Activated CD8-positive, alpha-beta T cell treated with anti-CD3 and anti-CD28 coated beads, Interleukin-2, amount 10 ng/mL, durations not matched to agents 7 days and 5 days (primary cell): ENCODE results near the gene RBBP9. TPM values are rescaled to one million over a fixed set of nuclear protein-coding genes. Genes with fewer than 3 reads are reported as not detected.

Experiments used
- ATAC-seq: fragments of 150-1000 bp; cut with Tn5 transposase; one replicate; pipeline ENCODE4 v1.10.0; 2021; ENCODE audit warnings: moderate library complexity
- CTCF ChIA-PET: fragments of 350-600 bp; sonication (Branson Sonifier 250); formaldehyde crosslinking; loops from one replicate; lab custom pipeline; 2021; ENCODE audit warnings: antibody characterized with exemption; lab: Charles Lee
- POLR2A ChIA-PET: fragments of 350-600 bp; sonication (Branson Sonifier 250); formaldehyde crosslinking; loops from one replicate; lab custom pipeline; 2021; ENCODE audit warnings: antibody characterized with exemption; lab: Charles Lee
- DNase-seq: peaks from one replicate; pipeline ENCODE4 v3.0.0-alpha.2; 2020
- H3K27ac Mint-ChIP-seq: one replicate; pipeline ENCODE4 v1.8.0; 2021; ENCODE audit warnings: mild to moderate bottlenecking, mixed read lengths
- H3K27me3 Mint-ChIP-seq: one replicate; pipeline ENCODE4 v1.8.0; 2021; ENCODE audit warnings: low read depth, mixed read lengths
- H3K36me3 Mint-ChIP-seq: one replicate; pipeline ENCODE4 v1.8.0; 2021; ENCODE audit warnings: low read depth, mixed read lengths
- H3K4me1 Mint-ChIP-seq: one replicate; pipeline ENCODE4 v1.8.0; 2021; ENCODE audit warnings: low read depth, mixed read lengths
- H3K4me3 Mint-ChIP-seq: one replicate; pipeline ENCODE4 v1.8.0; 2021; ENCODE audit warnings: mild to moderate bottlenecking, mixed read lengths
- H3K9me3 Mint-ChIP-seq: one replicate; pipeline ENCODE4 v1.8.0; 2022; ENCODE audit warnings: mixed read lengths; ENCODE audit not compliant: insufficient read depth
- total RNA-seq, 2 experiments: library from RNA; stranded (reverse); gene quantifications; one replicate each; pipeline ENCODE4 v1.2.3, GENCODE V29; 2021

Gene RBBP9
- 10 to 100 TPM; 10.6 to 10.8 TPM for total RNA-seq

DNA sequence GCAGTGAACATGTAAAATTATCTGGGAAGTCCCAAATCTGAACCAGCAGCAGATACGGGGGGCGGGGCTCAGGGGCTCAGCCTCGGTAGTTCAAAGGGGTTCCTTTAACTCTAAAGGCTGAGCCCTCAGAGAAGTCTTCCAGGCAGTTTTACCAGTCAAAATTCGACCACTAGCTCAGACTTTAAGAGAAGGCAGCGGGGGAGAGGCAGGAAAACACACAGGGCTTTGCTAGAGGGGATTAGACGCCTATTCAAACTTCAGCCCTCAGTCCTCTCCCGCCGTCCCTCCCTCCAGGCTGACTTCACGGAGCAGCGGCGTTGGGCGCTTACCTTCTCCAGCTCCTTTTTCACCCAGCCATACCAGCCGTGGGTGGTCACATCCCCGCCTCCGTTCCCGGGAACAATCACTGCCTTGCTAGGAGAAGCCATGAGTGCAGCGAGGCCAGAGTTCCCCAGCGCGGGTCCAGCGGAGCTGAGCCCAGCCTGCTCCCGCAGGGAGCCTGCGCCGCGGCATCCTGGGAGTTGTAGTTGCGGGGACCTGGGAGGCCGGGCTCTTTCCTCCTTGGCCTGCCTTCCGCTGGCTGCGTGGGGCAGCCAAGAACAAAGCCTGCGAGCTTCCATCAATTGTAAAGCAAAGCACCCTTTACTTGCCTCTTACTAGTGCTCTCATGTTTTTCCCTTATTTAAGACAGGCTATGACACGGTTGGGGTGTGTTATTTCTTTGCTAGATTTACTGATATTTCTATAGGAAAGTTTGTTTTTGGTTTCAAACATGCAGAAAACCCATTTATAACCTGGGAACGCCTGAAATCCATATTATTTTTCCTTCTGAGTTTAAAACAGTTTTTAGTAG lies at the start of gene RBBP9:
Gene RBBP9 (minus strand): TSS at position 486 of the 853 bp plus-strand sequence. CDS start 58 bp downstream, at position 428.
- Mint-ChIP-seq H3K4me1 (peaks cover 22% of the 10 kb centered on the region), H3K36me3 (peaks cover 12% of the 10 kb centered on the region), H3K4me3 (peak within 1 kb of the TSS; percentile 95), H3K9me3 (no peaks in the 10 kb centered on the region), H3K27me3 (no peaks in the 10 kb centered on the region), H3K27ac (peak within 1 kb of the TSS; percentile 83)
- ChIA-PET POLR2A (interaction anchor here (0.7 to 3.4 kb wide), 5 partner anchors 10 to 70 kb away, joined by 3 to 54 read pairs (median 5); partner anchors contain the start of genes DZANK1, POLR3F and SEC23B), CTCF (interaction anchor here (0.9 to 3.0 kb wide), 4 partner anchors 11 to 85 kb away, joined by 3 to 34 read pairs (median 6); partner anchors contain the start of genes DZANK1, POLR3F and SEC23B)
- ATAC-seq = peak; percentile 100
- peak; percentile 81 for DNase-seq

DNA sequence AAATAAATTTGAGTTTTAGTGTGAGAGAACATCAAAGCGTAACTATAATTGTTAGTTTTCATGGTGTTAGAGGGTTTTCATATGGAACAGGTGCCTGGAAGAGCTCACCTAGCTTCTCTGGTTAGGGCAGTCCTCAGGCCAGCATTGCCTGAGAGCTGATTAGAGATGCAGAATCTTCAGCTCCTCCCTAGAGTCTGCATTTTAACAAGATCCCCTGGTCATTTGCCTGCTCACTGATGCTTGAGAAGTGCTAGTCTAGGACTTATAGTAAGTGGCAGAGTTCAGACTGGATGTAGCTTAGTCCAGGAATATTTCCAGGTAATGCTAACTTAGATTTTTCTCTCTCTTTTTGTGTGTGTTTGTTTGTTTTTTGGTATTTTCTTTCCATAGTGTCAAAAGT lies 48.5 kb upstream of the RBBP9 start:
- ChIA-PET CTCF (interaction anchor here (1.0 kb wide), 1 partner anchor 9 kb away, joined by 3 read pairs; no protein-coding TSS in a partner anchor), POLR2A (no interaction called here)
- Mint-ChIP-seq H3K4me1 (no peaks in the 10 kb centered on the region), H3K36me3 (peaks cover 47% of the 10 kb centered on the region), H3K4me3 (no peak overlapping the region), H3K27me3 (no peaks in the 10 kb centered on the region), H3K9me3 (no peaks in the 10 kb centered on the region), H3K27ac (no peak overlapping the region)
- ATAC-seq = no peak
- no peak for DNase-seq

DNA sequence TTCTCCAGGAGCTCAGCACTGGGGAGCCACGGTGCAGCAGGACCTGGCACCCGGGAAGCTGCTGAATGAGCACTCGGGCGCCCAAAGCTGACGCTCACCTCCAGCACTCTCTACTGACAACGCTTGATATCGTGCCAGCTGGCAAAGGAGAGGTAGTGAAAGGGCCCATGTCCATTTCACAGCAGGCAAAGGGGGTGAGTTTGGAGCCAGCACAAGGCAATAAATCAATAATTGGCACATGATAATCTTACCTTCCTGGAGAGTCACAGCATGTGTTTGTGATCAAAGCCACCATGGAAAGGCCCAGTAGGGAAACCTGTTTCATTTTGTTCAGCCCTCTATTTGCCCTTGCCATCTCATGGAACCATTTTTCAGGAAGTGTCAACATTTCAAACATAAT lies 46.9 kb upstream of the RBBP9 start:
- DNase-seq (no peak), ATAC-seq (no peak)
- H3K4me3 Mint-ChIP-seq = no peak overlapping the region
- no peaks in the 10 kb centered on the region for H3K27me3 Mint-ChIP-seq
- no peaks in the 10 kb centered on the region for H3K4me1 Mint-ChIP-seq
- peaks cover 50% of the 10 kb centered on the region for H3K36me3 Mint-ChIP-seq
- no peak overlapping the region for H3K27ac Mint-ChIP-seq
- CTCF ChIA-PET = no interaction called here
- H3K9me3 Mint-ChIP-seq = no peaks in the 10 kb centered on the region
- POLR2A ChIA-PET = no interaction called here

DNA sequence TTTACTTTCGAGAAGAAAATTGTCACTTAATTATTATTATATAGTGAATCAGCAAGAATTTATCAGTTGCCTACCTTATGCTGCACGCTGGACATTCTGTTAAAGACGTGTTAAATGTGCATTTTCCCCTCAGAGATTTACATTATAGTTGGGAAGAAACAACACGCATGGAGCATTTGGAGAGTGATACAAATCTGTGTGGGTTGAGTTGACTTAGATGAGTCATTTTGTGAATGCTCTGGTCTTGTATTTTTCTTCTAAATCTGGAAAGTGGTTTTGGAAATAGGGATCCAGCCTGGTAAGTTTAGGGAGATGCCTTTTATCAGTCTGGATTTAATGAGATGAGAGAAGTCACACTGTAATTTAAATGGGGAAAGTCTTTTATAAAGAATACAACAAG lies 46.2 kb upstream of the RBBP9 start:
- DNase-seq (no peak), ATAC-seq (no peak)
- H3K4me1 Mint-ChIP-seq = no peaks in the 10 kb centered on the region
- no peak overlapping the region for H3K27ac Mint-ChIP-seq
- H3K4me3 Mint-ChIP-seq = no peak overlapping the region
- H3K36me3 Mint-ChIP-seq = peaks cover 50% of the 10 kb centered on the region
- H3K9me3 Mint-ChIP-seq = no peaks in the 10 kb centered on the region
- no peaks in the 10 kb centered on the region for H3K27me3 Mint-ChIP-seq
- ChIA-PET CTCF (no interaction called here), POLR2A (no interaction called here)

DNA sequence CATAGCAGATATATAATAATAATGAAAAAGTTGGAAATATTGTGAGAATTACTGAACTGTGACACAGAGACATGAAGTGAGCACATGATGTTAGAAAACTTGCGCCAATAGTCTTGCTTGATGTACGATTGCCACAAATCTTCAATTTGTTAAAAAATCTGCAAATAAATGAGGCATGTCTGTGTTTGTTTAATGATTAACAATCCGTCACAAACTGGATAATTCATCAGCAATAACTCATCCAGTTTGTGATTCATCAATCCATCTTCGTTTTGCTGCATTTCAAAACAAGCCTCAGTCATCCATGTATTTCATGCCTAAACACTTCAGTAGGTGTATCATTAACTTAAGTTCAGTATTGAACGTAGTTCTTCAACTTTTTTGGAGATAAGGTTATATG lies 44.7 kb upstream of the RBBP9 start:
- ATAC-seq = no peak
- H3K4me1 Mint-ChIP-seq = no peaks in the 10 kb centered on the region
- POLR2A ChIA-PET = no interaction called here
- H3K36me3 Mint-ChIP-seq = peaks cover 52% of the 10 kb centered on the region
- no peaks in the 10 kb centered on the region for H3K9me3 Mint-ChIP-seq
- DNase-seq = no peak
- no peak overlapping the region for H3K4me3 Mint-ChIP-seq
- H3K27me3 Mint-ChIP-seq = no peaks in the 10 kb centered on the region
- CTCF ChIA-PET = no interaction called here
- H3K27ac Mint-ChIP-seq = no peak overlapping the region

DNA sequence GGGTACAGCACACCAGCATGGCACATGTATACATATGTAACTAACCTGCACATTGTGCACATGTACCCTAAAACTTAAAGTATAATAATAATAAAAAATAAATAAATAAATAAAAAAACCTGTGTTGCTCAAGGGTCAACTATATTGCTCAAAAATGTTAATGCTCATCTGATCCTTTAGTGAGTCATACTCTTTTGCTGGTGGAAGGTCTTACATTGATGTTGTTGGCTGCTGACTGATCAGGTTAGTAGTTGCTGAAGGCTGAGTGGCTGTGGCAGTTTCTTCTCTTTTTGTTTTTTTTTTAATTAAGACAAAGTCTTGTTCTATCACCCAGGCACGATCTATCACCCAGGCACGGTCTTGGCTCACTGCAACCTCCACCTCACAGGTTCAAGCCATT lies 40.6 kb upstream of the RBBP9 start:
- H3K9me3 Mint-ChIP-seq = no peaks in the 10 kb centered on the region
- H3K4me1 Mint-ChIP-seq = no peaks in the 10 kb centered on the region
- no peaks in the 10 kb centered on the region for H3K27me3 Mint-ChIP-seq
- CTCF ChIA-PET = no interaction called here
- H3K36me3 Mint-ChIP-seq = peaks cover 55% of the 10 kb centered on the region
- ATAC-seq (no peak), DNase-seq (no peak)
- H3K27ac Mint-ChIP-seq = no peak overlapping the region
- POLR2A ChIA-PET = no interaction called here
- H3K4me3 Mint-ChIP-seq = no peak overlapping the region

DNA sequence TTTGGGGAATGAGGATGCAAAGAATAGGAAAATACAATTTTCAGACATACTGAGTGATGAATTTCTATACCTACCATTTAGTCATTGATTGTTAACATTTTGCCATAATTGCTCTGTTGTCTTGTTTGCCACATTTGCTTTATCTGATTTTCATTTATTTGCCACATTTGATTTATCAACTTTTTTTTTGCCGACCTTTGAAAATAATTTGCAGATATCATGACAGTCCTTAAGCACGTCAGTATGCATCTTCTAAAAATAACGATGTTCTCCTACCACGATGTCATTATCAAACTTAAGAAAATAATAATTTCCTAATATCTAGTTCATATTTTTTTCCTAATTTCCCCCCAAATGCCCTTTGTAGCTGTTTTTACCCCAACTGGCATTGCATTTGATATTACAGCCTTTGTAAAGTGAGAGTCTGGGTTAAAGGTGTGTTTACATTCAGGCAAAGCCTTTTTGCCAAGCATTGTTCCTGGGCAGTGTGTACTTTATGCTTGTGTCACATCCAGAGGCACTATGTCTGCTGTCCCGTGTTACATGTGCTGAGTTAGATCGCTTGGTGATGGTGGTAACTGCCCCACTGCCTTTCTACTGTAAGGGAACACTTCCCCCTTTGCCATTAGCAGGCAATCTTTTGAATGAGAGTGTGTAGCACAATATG lies 37.1 kb upstream of the RBBP9 start:
- Mint-ChIP-seq H3K27ac (no peak overlapping the region), H3K27me3 (no peaks in the 10 kb centered on the region), H3K4me1 (no peaks in the 10 kb centered on the region), H3K36me3 (peaks cover 68% of the 10 kb centered on the region), H3K4me3 (no peak overlapping the region), H3K9me3 (no peaks in the 10 kb centered on the region)
- ATAC-seq (no peak), DNase-seq (no peak)
- ChIA-PET POLR2A (interaction anchor here (0.6 kb wide), 1 partner anchor 26 kb away, joined by 3 read pairs; the partner anchor contains the start of gene SEC23B), CTCF (no interaction called here)

DNA sequence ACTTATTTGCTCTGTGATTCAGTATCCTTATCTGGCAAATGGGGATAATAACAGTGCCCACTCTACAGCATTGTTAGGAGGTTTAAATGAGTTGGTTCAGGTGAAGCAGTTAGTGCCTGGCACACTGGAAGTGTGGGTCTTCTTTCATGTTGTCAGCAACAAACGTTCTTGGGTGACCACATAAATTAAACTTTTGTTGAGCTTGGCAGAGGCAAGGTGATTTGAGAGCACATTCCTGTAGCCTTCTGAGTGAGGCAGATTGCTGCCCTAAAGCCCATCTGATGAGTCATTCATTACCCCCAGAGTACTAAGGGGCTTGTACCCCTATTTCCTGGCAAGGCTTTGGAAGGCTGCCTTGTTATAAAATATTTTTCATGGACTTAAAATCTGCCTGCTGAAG lies 36.5 kb upstream of the RBBP9 start:
- Mint-ChIP-seq H3K36me3 (peaks cover 73% of the 10 kb centered on the region), H3K9me3 (no peaks in the 10 kb centered on the region), H3K27me3 (no peaks in the 10 kb centered on the region), H3K4me1 (no peaks in the 10 kb centered on the region), H3K4me3 (no peak overlapping the region), H3K27ac (no peak overlapping the region)
- CTCF ChIA-PET = no interaction called here
- ATAC-seq = no peak
- POLR2A ChIA-PET = no interaction called here
- no peak for DNase-seq

DNA sequence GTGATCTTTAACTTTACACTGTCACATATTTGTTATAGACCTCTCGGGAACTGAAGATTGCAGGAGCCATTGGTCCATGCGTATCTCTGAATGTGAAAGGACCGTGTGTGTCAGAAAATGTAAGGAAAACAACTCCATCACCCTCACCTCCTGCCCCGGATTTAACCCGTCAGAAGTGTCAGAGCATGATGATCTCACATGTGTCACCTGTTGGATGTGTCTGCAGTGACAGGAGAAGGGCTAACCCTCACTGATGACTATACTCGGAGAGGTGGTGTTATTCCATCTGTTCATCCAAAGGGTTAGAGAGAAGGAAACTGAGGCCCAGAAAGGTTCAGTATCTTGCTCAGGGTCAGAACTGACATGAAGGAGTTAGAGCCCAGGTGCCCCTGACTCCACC lies 35.6 kb upstream of the RBBP9 start:
- Mint-ChIP-seq H3K27ac (no peak overlapping the region), H3K4me1 (no peaks in the 10 kb centered on the region), H3K36me3 (peaks cover 78% of the 10 kb centered on the region), H3K9me3 (no peaks in the 10 kb centered on the region), H3K4me3 (no peak overlapping the region), H3K27me3 (no peaks in the 10 kb centered on the region)
- POLR2A ChIA-PET = no interaction called here
- ATAC-seq (no peak), DNase-seq (no peak)
- CTCF ChIA-PET = no interaction called here

DNA sequence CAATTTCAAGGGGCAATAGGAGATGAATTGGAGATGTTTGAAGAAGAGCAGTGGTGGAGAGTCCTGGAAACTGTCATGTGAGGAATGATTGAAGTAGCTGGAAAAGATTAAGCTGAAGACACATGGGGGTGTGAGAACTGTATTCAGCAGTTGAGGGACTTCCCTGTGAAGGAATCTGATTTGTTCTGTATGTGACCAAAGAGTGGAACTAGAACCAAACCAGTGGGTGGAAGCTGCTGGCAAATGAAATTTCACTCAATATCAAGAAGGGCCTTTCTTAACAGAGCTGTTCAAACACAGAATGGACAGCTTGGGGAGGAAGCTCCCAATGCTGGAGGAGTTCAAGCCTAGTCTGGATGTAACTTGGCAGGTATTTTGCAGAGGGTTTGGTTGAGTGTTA lies 32.0 kb upstream of the RBBP9 start:
- Mint-ChIP-seq H3K4me3 (no peak overlapping the region), H3K9me3 (no peaks in the 10 kb centered on the region), H3K27me3 (no peaks in the 10 kb centered on the region), H3K36me3 (peaks cover 77% of the 10 kb centered on the region), H3K4me1 (no peaks in the 10 kb centered on the region), H3K27ac (no peak overlapping the region)
- CTCF ChIA-PET = interaction anchor here (0.8 to 1.2 kb wide), 2 partner anchors 15 to 115 kb away, joined by 3 to 4 read pairs; no protein-coding TSS in a partner anchor
- ATAC-seq (no peak), DNase-seq (no peak)
- POLR2A ChIA-PET = interaction anchor here (0.8 to 0.9 kb wide), 2 partner anchors 33 to 61 kb away, joined by 3 read pairs; no protein-coding TSS in a partner anchor

DNA sequence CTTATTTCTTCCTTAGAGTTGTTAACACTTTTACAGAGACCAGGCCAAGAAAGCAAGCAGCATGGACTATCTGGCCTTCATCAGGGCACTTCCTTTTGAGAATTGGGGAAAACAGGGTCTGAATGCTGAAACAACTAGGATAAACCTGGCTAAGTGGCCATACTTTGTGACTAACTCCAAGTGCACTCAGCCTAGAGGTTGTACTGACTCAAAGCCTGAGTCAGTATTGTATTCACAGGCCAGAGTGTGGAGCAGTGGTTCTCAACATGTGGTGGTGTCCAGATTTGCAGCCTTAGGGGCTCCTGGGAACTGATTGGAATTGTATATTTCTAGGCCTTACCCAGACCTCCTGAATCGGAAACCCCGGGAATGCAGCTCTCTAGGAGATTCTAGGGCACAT lies 30.8 kb upstream of the RBBP9 start:
- DNase-seq = no peak
- peaks cover 69% of the 10 kb centered on the region for H3K36me3 Mint-ChIP-seq
- H3K27me3 Mint-ChIP-seq = no peaks in the 10 kb centered on the region
- no peaks in the 10 kb centered on the region for H3K9me3 Mint-ChIP-seq
- ChIA-PET CTCF (no interaction called here), POLR2A (no interaction called here)
- H3K4me1 Mint-ChIP-seq = no peaks in the 10 kb centered on the region
- no peak overlapping the region for H3K27ac Mint-ChIP-seq
- H3K4me3 Mint-ChIP-seq = no peak overlapping the region
- ATAC-seq = no peak

DNA sequence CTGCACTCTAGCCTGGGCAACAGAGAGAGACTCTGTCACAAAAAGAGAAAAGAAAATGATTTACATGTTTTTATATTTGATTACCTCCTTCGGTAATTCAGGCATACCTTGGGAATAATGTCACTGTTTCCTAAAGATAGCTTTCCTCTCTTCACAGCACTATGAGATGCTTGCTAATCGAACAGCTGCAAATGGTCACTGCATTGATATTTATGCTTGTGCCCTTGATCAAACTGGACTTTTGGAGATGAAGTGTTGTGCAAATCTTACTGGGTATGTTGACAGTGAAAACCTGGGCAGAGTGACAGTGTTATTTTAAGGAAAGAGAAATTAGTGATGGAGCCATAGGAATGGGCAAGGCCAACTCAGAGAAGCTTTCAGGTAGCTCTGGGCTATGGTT lies 30.3 kb upstream of the RBBP9 start:
- ATAC-seq (no peak), DNase-seq (no peak)
- Mint-ChIP-seq H3K27ac (no peak overlapping the region), H3K36me3 (peaks cover 64% of the 10 kb centered on the region), H3K9me3 (no peaks in the 10 kb centered on the region), H3K27me3 (no peaks in the 10 kb centered on the region), H3K4me1 (no peaks in the 10 kb centered on the region), H3K4me3 (no peak overlapping the region)
- ChIA-PET POLR2A (no interaction called here), CTCF (no interaction called here)
